ENCODE measurements around the gene SMARCAL1.

SMARCAL1 gene

GRCh38 chr2:216428618-216429350, 16.5 kb downstream of the SMARCAL1 start:
- no peak for DNase-seq (ENCODE audit: low spot score)

DNA sequence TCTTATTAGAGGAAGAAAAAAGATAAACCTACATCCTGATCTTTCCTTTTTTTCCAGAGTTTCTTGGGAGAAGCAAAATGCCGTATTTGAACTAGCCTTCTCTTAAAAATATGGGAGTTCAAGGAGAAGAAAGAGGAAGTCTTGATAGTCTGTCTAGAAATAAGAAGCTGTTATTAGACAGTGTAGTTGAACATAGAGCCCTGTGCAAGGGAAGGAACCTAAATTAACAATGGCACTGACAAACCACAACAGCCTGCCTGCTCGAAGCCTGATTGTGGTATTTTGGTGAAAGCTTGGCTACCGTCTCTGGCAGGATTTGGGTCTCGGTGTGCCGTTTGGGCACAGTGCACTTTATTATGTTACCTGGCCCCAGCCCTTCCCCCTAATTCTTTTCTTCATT, 17.1 kb downstream of the SMARCAL1 start:
- no peak for DNase-seq (ENCODE audit: low spot score)

GRCh38 chr2:216430811-216431530, 18.7 kb downstream of the SMARCAL1 start:
- DNase-seq (ENCODE audit: low spot score): no peak

- DNase-seq (ENCODE audit: low spot score): no peak
Measured at GRCh38 chr2:216431531-216431856, 19.2 kb downstream of the SMARCAL1 start.

DNA sequence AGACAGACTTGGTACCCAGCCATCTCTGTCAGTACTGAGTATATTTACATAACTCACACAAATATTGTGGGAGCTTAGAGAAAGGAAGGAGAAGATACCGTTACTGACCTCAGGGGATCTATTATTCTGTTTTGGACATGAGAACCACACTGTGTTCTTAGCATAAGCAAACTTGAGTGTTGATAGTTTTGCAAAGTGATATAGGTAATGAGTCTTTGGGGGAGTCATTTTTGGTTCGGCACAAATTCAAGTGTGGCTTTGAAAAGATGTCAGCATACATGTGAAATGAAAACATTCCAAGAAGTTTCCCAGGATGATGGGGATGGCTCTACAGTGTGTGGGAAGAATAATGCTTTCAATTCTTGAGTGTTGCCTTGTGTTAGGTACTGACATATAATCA, 24.1 kb downstream of the SMARCAL1 start:
- DNase-seq (ENCODE audit: low spot score): no peak

GRCh38 chr2:216441308-216442010, 29.2 kb downstream of the SMARCAL1 start:
- no peak for DNase-seq (ENCODE audit: low spot score)

DNA sequence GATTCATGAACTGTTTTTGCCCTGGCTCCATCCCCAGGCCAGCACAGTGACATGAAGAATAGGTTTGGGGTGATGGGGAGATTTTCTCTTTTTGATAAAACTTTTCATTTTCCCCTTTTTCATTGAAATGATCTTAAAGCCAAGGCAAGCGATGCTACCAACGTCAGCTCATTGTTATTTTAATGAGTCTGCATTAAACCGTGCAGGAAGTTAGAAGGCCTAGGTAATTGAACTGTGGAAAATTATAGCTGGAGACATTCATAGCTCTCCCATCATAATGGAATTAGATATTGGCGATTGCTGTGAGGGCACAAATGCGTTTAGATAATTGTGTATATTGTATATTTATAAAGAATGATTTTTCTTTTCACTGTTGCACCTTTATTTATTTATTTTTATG, 33.2 kb downstream of the SMARCAL1 start:
- DNase-seq (ENCODE audit: low spot score): no peak

GRCh38 chr2:216446343-216446742, 34.1 kb downstream of the SMARCAL1 start:
- no peak for DNase-seq (ENCODE audit: low spot score)

- DNase-seq (ENCODE audit: low spot score): no peak
Measured at GRCh38 chr2:216447293-216447692, 35.0 kb downstream of the SMARCAL1 start.

- DNase-seq (ENCODE audit: low spot score): no peak
Measured at GRCh38 chr2:216448829-216449228, 36.5 kb downstream of the SMARCAL1 start.

- DNase-seq (ENCODE audit: low spot score): no peak
Measured at GRCh38 chr2:216450346-216450745, 38.1 kb downstream of the SMARCAL1 start.

DNA sequence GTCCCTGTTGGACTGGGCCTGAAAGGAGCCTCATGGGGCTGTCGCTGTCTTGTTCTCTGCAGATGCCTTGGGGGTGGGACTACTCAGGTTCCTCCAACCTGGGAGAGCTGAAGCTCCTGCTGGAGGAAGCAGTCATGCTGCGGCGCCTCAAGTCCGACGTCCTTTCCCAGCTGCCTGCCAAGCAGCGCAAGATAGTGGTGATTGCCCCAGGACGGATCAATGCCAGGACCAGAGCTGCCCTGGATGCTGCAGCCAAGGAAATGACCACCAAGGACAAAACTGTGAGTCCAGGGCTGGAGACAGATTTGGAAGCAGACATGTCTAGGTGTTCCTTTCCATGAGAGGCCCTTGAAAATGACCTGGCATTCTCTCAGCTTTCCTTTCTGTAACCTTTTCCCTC, 38.5 kb downstream of the SMARCAL1 start:
- DNase-seq (ENCODE audit: low spot score): no peak

DNA sequence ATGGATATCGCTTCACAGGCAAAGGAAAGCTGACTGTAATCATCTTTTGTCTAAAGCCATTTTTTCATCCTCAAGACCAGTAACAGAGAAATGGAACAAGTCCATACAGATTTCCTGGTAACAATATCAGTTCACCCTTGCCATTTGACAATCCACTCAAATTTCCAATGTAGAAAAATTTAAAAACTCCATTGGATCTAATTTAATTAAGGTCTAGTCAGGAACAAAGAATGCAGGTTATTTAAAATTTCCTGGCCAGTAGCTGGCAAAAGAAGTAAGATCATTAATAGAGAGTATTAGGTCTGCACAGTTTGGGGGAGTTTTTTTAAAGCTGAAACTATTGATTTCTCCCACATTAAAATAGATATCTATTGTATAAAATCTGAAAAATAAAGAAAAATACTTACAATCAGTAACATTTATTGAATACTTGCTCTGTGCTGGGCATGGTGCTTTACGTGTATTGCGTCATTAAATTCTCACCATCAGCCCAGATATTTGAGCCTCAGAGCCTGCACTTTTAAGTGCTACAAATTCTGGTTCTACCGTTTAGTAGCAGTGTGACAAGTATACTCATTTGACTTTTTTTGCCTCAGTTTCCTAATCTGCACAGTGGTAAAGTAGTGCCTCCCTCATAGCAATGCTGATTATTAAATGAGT, 41.8 kb downstream of the SMARCAL1 start:
- DNase-seq (ENCODE audit: low spot score): no peak

DNA sequence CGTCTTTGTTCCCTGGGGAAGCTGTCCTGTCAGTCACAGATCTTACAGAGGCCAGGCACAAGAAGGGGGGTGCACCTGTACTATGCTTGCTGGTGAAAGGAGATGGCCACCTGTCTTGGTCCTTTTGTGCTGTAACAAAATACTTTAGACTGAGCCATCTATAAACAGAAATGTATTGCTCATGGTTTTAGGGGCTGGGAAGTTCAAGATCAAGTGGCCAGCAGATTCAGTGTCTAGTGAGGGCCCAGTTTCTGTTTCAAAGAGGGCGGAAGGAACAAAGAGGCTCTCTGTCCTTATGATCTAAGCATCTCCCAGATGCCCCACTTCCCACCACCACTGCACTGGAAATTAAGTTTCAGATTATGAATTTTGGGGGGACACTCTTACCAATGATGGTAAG, 50.9 kb downstream of the SMARCAL1 start:
- DNase-seq (ENCODE audit: low spot score): no peak

DNA sequence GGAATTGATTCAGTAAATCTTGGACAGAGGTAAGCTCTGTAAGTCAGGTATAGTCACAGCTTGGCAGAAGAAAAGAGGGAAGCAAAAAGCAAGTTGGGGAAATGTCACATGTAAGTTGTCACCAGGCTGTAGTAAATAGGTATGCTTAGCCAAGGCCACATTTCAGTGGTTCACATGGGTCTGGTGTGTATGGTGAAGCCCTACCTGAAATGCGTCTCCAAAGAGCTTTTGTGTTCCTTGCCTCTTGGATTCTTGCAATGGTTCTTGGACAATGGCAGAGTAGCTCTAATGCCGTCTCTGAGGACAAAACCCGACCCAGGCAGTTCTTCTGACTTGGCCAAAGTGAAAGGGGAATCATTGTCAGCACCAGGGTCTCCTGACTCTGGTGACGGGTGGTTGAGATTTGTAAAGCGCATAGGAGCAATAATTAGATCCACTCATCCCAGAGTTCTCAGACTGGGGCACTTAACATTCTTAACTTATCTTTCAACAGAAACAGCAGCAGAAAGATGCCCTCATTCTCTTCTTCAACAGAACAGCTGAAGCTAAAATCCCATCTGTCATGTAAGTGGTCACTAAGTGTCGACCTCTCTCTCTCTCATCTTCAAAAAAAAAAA, 51.9 kb downstream of the SMARCAL1 start:
- DNase-seq (ENCODE audit: low spot score): no peak

DNA sequence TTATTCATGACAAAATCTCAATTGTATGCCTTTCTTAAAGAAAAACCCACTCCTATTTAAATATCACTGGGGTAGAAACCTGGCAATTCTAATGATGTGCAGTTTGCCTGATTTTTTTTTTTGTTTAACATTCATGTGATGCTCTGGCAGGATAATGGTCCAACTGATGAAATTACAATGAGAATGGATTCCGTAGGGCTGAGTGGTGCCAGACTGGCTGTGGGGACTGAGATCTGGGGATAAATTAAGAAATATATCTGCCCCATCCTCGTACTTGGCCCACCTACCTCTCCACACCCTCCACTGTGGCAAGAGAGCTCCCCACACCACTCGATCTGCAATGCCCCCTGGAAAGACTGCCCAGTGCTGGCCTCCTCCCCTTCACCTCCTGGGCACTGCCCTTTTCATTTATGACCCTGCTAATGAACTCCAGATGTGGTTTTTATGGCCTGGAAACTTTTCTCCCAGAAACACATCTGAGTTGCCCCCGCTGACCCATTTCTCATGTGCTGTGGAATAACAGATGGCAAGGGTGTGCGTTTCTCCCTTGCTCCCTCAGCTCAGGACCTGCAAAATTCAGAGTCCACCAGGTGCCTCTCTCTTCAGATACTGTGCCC, 53.4 kb downstream of the SMARCAL1 start:
- no peak for DNase-seq (ENCODE audit: low spot score)

GRCh38 chr2:216467845-216468244, 55.6 kb downstream of the SMARCAL1 start:
- no peak for DNase-seq (ENCODE audit: low spot score)

DNA sequence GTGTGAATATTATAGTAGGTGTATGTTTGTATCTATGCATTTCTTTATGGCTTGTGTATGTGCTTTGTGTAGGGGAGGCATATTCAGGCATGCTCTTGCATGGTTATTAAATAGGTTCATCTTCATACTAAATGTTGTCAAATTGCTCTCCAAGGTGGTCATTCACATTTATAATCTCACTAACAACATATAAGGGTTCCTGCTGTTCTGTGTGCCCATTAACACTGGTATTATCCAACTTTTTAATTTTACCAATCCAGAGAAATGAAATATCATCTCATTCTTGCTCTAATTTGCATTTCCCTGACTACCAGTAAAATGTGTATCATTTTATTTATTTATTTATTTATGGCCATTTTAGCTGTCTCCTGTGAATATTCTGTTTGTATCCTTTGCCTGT, 57.4 kb downstream of the SMARCAL1 start:
- DNase-seq (ENCODE audit: low spot score): no peak

- no peak for DNase-seq (ENCODE audit: low spot score)
Measured at GRCh38 chr2:216473187-216473586, 60.9 kb downstream of the SMARCAL1 start.

GRCh38 chr2:216474925-216475670, 62.8 kb downstream of the SMARCAL1 start:
- no peak for DNase-seq (ENCODE audit: low spot score)

GRCh38 chr2:216475767-216476166, 63.5 kb downstream of the SMARCAL1 start:
- no peak for DNase-seq (ENCODE audit: low spot score)
